Measurements from ENCODE around the gene HABP2.

HABP2 gene

GRCh38 chr10:113631684-113632367 is 79.0 kb downstream of the HABP2 start:
- no peak for DNase-seq (ENCODE audit: low spot score)
